IPS-18a (cell line): ENCODE measurements around the gene FGF7.

Experiments
- H3K27ac ChIP-seq: one replicate; pipeline ENCODE4 v1.5.1; 2013; ENCODE audit warnings: low read length
- H3K27me3 ChIP-seq: one replicate; pipeline ENCODE4 v1.6.1; 2013; ENCODE audit warnings: mild to moderate bottlenecking, low read length; ENCODE audit not compliant: control insufficient read depth, insufficient read depth
- H3K36me3 ChIP-seq: one replicate; pipeline ENCODE4 v1.6.1; 2013; ENCODE audit warnings: low read depth, low read length; ENCODE audit not compliant: control insufficient read depth
- H3K4me1 ChIP-seq: one replicate; pipeline ENCODE4 v1.6.1; 2013; ENCODE audit warnings: low read depth, low read length; ENCODE audit not compliant: control insufficient read depth
- H3K4me3 ChIP-seq: one replicate; pipeline ENCODE4 v1.5.1; 2013; ENCODE audit warnings: low read length
- H3K9ac ChIP-seq: one replicate; pipeline ENCODE4 v1.6.1; 2013; ENCODE audit warnings: mild to moderate bottlenecking, low read length, moderate library complexity
- H3K9me3 ChIP-seq: one replicate; pipeline ENCODE4 v1.6.1; 2013; ENCODE audit warnings: low read depth, low read length; ENCODE audit not compliant: control insufficient read depth

The FGF7 gene

DNA sequence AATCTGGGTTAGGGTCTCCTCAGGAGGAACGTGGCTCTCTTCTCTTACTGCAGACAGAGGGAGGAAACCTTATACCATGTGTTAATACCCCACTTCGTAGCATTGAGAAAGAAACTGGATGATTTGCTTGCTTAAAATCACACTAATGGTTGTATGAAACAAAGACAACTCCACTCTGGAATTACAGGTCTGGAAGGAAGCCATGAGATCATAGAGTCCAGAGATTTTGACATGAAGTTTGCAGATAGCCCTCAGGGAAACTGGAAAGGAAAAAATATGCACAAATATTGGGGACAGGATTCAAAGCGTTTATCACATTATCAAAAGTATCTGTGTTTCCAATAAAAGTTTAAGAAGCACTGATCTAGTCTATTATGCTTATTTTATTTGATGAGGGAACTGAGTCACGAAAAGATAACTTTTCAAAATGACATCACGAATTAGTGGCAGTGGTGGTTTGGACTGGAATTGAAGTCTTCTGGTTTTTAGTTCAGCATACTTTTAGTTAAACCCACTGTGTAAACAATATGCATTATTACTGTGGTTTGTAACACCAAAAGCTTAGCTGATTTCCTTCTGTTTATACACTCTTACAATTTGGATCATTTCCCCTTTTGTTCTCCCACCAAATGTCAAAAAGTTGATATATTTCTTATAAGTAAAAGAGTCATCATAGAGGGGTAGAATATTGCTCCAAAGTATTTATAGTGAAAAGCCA is 16.8 kb downstream of the FGF7 start:
- H3K9ac ChIP-seq = no peak overlapping the region
- no peaks in the 10 kb centered on the region for H3K27me3 ChIP-seq
- H3K27ac ChIP-seq = no peak overlapping the region
- H3K36me3 ChIP-seq = no peaks in the 10 kb centered on the region
- H3K4me3 ChIP-seq = no peak overlapping the region
- H3K4me1 ChIP-seq = peaks cover 4% of the 10 kb centered on the region
- no peaks in the 10 kb centered on the region for H3K9me3 ChIP-seq

DNA sequence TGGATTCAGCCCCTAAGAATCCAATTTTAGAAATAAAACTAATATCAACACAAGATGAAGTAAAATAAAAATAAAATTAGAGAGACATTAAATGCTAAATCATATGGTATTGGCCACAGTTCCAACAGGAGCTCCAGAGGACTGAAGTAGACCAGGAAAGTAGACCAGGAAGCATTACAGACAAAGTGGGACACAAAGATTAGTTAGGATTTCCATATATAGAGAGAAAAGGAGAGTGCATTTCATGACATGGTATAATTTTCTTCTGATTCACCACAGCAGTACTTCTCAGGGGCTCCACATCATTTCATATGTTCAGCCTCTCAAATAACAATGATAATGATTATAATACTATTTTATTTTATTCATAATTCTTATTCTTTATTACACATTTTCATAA is 18.3 kb downstream of the FGF7 start:
- no peak overlapping the region for H3K9ac ChIP-seq

DNA sequence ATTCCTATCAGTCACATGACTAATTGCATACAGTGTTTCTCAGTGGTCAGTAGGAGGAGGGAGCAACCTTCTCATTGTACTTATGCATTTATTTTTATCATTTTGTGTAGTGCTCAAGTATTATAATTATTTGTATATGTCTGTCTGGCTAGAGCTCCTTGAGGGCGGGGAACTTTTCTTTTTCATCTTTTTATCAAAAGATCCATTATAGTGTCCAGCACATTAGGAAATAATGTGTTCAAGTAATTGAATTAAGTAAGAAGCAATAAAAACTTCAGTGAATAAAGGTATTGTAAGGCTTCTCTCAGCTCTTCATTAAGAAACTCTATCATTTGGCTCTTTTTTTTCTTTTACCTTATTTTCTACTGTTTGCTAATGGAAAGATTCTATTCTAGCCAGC is 18.8 kb downstream of the FGF7 start:
- H3K4me3 ChIP-seq = no peak overlapping the region
- H3K27ac ChIP-seq = no peak overlapping the region
- H3K36me3 ChIP-seq = no peaks in the 10 kb centered on the region
- no peaks in the 10 kb centered on the region for H3K9me3 ChIP-seq
- no peaks in the 10 kb centered on the region for H3K27me3 ChIP-seq
- peaks cover 4% of the 10 kb centered on the region for H3K4me1 ChIP-seq
- H3K9ac ChIP-seq = no peak overlapping the region

More for the DNA sequence above, 18.3 kb downstream of the FGF7 start:
- Histone ChIP-seq H3K4me3 (no peak overlapping the region), H3K27ac (no peak overlapping the region), H3K36me3 (no peaks in the 10 kb centered on the region), H3K4me1 (peaks cover 4% of the 10 kb centered on the region), H3K27me3 (no peaks in the 10 kb centered on the region), H3K9me3 (no peaks in the 10 kb centered on the region)

DNA sequence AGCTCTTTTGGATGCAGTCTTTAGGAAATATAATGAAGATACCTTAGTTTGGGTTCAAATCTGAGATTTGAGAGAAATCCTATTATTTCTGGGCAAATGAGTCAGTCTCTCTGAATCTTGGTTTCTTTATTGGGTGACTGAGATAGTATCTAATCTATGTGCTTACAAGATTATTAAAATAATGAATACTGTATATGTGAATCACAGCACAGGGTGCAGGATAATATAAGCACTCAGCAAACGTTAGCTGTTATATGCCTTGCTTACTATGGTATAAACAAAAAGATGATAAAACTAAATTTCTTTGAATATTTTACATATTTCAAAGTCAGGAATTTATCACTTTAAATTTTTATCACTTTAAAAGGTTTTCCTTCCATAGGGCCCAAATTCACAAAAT is 29.6 kb downstream of the FGF7 start:
- H3K27me3 ChIP-seq = no peaks in the 10 kb centered on the region
- H3K4me1 ChIP-seq = no peaks in the 10 kb centered on the region
- H3K36me3 ChIP-seq = no peaks in the 10 kb centered on the region
- no peak overlapping the region for H3K27ac ChIP-seq
- H3K4me3 ChIP-seq = no peak overlapping the region
- no peak overlapping the region for H3K9ac ChIP-seq
- H3K9me3 ChIP-seq = no peaks in the 10 kb centered on the region

DNA sequence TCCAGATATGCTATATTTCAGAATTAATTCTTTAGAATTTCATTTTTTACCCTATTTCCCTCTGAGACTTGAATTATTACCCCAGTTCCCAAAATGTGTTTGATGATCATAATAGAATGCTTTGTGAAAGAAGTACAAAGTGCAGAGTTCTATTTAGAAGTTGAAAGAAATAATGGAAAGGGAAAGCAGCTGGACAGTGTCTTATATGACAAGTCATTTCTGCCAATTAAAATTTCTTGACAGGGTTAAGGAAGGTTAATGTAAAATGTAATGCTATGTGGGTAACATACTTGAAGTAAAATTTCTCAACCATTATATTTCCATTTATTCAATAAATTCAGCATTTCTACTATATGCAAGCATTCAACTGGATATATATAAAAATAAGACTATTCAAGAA is 33.1 kb downstream of the FGF7 start:
- Histone ChIP-seq H3K4me1 (no peaks in the 10 kb centered on the region), H3K36me3 (no peaks in the 10 kb centered on the region), H3K27me3 (no peaks in the 10 kb centered on the region), H3K9me3 (no peaks in the 10 kb centered on the region), H3K9ac (no peak overlapping the region), H3K27ac (no peak overlapping the region), H3K4me3 (no peak overlapping the region)

DNA sequence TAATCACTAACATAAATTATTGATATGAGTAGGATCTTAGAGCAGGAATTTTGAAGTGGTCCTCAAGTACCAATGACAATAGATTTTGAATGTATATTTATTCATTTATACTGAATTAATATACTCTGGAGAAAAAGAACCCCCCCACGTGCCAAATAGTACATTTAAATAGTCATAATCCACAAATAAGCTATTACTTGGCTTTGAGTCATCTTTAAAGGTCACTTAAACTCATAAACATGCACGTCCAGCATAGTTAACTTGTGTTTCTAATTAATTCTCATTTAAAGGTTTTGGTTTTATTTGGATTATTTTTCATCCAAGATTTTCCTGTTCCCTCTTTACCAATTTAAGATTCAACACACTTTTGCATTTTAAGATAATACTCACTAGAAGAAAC is 35.1 kb downstream of the FGF7 start:
- no peaks in the 10 kb centered on the region for H3K36me3 ChIP-seq
- no peak overlapping the region for H3K27ac ChIP-seq
- no peak overlapping the region for H3K4me3 ChIP-seq
- no peaks in the 10 kb centered on the region for H3K9me3 ChIP-seq
- no peaks in the 10 kb centered on the region for H3K27me3 ChIP-seq
- H3K4me1 ChIP-seq = no peaks in the 10 kb centered on the region
- H3K9ac ChIP-seq = no peak overlapping the region

DNA sequence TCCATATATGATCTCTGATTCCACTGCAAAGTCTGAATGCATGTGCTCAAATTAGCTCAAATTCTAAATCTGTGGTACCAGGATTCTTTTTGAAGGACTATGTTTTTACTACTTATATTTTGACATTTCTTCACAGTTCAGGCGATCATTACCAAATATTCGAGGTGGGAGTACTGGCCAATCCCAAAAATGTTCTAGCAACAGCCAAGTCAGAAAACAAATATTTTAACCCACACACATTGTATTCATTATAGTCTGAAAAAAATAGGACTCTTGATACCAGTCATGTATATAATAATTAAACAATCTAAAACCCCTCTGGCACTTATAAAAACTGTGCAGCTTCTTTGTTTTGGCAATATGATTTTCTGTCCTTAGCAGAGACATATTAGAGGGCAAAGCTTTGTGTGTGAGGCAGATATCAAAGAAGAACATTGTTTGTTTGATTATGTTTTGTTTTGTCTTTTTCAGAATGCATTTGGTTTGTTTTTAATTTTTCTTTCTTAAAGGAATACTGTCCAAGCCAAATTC is 37.4 kb downstream of the FGF7 start:
- no peaks in the 10 kb centered on the region for H3K9me3 ChIP-seq
- no peaks in the 10 kb centered on the region for H3K4me1 ChIP-seq
- no peak overlapping the region for H3K4me3 ChIP-seq
- no peaks in the 10 kb centered on the region for H3K36me3 ChIP-seq
- no peak overlapping the region for H3K9ac ChIP-seq
- no peaks in the 10 kb centered on the region for H3K27me3 ChIP-seq
- H3K27ac ChIP-seq = no peak overlapping the region

DNA sequence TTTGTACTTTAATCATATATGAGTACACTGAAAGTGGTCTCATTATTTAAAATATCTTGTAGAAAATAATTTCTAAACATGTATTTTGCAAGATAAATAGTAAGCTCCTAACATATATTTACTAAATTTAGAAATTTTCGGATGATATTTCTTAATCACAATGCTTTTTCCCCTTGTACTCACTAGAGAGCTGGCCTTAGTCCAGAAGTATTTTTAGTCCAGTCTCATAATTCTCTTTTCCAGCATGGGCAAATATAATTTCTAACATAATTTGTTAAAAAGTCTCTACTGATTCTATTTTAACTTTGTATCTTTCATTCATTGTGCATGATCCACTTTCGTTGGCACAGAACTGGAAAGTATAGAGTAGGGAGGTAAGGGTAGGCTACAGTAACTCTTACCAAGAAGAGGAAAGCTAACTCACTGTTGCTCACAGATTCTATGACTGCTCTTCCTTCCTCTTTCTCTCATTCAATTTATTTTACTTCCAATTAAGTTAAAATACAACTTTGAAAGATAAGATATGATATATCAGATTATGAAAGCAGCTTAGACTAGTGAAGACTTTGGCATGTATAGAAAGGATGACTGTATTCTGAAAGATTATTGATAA is 39.3 kb downstream of the FGF7 start:
- no peak overlapping the region for H3K27ac ChIP-seq
- H3K27me3 ChIP-seq = no peaks in the 10 kb centered on the region
- no peak overlapping the region for H3K4me3 ChIP-seq
- H3K36me3 ChIP-seq = no peaks in the 10 kb centered on the region
- H3K9ac ChIP-seq = no peak overlapping the region
- H3K4me1 ChIP-seq = no peaks in the 10 kb centered on the region
- no peaks in the 10 kb centered on the region for H3K9me3 ChIP-seq

DNA sequence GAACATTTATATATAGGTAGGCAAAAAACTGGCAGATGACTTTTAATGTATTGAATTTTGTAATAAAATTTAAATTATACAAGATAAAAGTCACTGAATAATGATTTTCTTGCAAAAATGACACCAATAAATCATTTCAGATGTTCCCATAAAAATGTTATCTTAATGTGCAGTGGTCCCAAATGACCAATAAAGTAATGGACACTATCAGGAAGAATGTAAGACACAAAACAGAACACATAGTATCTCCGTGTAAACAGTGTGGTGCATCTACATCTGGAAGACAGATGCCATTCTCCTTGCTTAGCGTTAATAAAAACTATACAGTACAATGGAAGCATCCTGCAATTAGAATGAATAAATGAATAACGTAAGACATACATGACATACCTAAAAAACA is 41.5 kb downstream of the FGF7 start:
- Histone ChIP-seq H3K4me3 (no peak overlapping the region), H3K27ac (no peak overlapping the region), H3K36me3 (no peaks in the 10 kb centered on the region)

DNA sequence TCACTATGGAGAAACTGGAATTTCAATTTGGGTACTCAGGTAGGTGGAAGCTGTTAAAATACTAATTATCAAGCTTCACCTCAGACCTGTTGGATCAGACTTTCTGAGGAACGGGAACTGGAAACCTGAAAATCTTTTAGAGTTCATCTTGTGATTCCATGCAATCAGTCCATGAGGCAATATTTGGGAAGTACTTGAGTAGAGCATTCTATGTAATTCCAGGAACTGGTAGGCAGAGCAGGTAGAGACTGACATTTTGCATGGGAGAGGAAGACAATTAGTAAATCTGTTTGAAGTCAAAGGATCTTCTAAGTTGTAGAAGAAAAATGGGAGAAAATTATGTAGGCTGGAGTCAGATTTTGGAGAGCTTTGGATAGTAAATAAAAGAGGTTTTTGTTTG is 43.1 kb downstream of the FGF7 start:
- no peaks in the 10 kb centered on the region for H3K9me3 ChIP-seq
- no peaks in the 10 kb centered on the region for H3K36me3 ChIP-seq
- H3K9ac ChIP-seq = no peak overlapping the region
- no peak overlapping the region for H3K27ac ChIP-seq
- H3K4me3 ChIP-seq = no peak overlapping the region
- no peaks in the 10 kb centered on the region for H3K4me1 ChIP-seq
- no peaks in the 10 kb centered on the region for H3K27me3 ChIP-seq

More for the DNA sequence above, 41.5 kb downstream of the FGF7 start:
- no peak overlapping the region for H3K9ac ChIP-seq
- H3K27me3 ChIP-seq = no peaks in the 10 kb centered on the region
- no peaks in the 10 kb centered on the region for H3K9me3 ChIP-seq
- H3K4me1 ChIP-seq = no peaks in the 10 kb centered on the region

DNA sequence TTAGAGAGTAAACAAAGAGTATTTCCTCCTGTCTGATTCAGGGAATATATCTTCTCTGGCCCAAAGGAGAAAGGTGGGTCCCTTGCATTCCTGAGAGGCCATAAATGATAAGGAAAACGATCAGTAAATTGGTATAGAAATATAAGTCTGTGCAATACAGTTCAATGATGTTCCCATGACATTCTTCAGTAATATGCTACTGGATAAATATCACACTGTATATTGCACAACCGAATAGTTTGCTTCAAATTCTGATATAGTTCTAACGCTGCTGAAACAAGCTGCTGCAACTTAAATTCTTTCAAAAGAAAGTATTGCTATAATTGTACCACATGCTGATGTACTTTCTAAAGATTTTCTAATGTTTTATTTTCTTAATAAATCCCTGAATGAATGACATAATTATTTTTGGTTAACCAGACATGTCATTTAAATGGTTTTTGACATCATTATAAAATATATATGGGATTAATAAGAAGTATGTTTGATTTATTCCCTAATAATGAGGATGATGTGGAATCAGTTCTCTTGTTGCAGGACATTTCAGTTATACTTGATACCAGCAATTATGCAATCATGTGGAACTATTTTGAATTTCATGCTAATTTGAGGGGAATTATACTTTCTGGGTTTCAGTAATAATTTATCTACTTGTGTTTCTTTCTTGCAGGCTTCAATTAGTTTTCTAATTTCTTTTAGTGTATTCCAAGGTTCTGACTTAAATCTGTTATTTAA is 44.9 kb downstream of the FGF7 start:
- Histone ChIP-seq H3K9me3 (no peaks in the 10 kb centered on the region), H3K27ac (no peak overlapping the region), H3K9ac (no peak overlapping the region), H3K36me3 (no peaks in the 10 kb centered on the region), H3K4me3 (no peak overlapping the region), H3K4me1 (no peaks in the 10 kb centered on the region), H3K27me3 (no peaks in the 10 kb centered on the region)
